ENCODE results near the gene PSMD6.

Gene PSMD6

DNA sequence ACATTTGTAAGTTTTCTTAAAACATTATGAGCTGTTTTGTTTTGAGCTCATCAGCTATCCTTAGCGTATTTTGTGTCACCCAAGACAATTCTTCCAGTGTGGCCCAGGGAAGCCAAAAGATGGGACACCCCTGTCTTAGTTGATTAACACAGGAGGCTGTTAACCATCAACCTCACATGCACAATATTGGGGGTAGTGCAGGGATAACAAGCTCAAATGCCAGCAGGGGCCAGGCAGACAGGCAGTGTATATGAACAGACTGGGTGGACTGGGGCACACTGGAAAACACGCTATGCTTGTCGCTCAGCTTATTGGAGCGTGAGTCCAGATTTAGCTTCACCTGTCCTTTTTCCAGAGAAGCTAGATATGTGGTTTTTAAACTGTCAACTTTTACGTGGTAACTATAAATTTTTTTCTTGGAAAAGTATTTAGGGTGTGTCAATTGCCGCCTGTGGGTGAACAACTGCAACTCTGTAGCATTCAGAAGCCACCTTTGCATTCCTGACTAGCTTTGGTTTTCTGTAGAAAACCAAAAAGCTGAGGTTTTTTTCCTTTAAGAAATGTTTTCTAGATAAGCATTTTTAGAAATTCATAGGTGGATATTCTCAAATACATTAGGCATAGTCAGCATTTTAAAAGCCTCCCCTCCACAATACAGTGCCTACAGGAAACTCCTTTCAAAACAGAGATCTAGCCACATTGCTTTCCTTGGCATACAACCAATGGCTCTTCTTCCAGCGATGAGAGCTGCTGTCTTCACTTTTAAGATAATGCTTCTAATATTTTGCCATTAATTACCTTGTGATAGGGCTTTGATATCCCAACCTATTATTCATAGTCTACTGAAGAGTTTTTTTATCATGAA, 14.6 kb downstream of the PSMD6 start:
- DNase-seq (ENCODE audit: low spot score), result no peak

DNA sequence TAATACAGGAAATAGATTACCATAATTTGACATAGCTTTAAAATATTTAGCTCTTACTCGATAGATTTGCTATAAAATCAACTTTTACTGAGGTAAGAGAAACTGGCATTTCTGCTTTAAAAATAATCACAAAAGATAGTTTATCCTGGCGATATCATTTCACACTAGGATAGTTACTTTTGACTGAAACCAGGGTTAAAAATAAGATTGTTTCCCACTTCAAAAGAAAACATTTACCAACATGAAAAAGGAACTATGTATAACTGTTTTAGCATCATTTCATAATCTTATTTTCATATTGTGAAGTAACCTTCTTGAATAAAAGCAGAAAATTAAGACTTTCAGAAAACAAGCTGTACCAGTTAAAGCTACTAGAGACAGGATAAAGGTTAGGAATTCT, 15.3 kb downstream of the PSMD6 start:
- DNase-seq (ENCODE audit: low spot score), result no peak

DNA sequence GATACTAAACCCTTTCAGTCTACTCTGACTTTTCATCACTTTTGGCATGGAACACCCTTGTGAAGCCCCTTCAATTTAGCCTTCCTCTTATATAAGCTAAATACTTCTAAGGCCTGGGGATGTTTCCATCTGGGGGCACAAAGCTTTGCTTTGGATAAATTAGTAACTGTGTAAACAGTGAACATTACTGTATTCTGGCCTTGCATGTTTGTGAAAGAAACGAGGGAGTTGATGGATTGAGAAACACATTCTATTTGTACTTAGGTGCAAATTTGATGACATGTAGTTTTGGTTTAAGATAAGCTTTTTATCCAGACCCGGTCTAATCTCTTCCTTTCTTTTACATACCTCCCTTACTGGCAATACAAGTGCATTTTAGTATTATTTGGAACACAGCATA, 19.7 kb downstream of the PSMD6 start:
- DNase-seq (ENCODE audit: low spot score), result no peak

DNA sequence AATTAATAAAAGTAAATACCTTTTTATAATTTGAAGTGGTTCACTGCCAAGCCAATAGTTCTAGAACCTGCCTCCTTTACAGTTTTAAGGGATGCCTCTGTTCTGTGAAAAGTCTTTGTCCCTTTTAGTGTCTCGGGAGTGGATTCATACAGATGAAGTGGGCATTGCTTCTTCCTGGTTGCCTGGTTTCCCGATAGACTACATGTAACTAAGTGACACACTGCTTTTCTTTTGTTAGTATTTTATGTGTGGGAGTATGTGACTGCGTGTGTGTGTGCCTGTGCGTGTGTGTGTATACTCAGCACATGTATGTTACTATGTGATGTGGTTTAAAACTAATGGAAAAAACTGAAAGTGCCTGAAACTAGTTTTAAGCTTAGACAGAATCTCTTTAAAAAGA, 21.1 kb downstream of the PSMD6 start:
- DNase-seq (ENCODE audit: low spot score), result no peak

- no peak for DNase-seq (ENCODE audit: low spot score)
Observed at GRCh38 chr3:64000453-64001055, 22.7 kb downstream of the PSMD6 start.

GRCh38 chr3:63998852-63999754, 24.2 kb downstream of the PSMD6 start:
- DNase-seq (ENCODE audit: low spot score), result no peak

DNA sequence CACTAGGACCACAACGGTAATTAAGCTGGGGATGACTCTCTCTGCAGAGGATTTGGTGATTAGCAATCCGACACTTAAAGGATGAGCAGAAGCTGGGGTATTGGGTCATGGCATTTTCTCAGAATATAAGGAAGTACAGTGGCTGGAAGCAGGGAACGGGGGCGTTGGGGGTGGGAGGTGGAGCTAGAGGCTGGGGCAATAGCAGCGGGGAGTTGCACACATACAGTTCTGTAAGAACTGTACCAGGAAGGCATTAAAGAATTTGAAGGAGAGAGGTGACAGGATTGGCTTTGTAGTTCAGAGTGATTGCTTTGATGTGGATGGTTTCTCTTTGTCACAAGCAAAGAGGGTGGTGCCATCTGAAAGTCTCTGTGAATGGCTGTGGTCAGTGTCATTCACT, 28.2 kb downstream of the PSMD6 start:
- DNase-seq (ENCODE audit: low spot score), result no peak

DNA sequence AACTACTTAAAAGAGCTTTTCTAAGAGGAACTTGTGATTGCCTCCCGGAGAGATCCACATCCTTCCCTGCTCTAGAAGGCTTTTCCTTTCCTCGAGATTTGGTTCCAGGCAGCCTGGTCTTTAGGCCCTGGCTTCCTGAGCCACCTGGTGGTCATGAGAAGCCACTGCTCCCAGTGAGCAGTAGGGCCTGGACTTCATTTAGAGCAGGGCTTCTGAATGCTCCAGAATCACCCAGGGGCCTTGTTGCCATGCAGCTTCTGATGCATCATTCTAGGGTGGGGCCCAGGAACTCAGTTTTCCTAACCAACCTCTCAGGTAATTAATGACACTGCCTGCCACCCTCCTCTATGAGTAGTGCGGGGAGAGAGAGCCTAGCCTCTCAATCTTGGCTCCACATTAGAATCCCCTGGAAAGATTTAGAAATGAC, 29.6 kb downstream of the PSMD6 start:
- DNase-seq (ENCODE audit: low spot score), result peak; percentile 82

- DNase-seq (ENCODE audit: low spot score), result no peak
Observed at GRCh38 chr3:63992516-63993209, 30.6 kb downstream of the PSMD6 start.

DNA sequence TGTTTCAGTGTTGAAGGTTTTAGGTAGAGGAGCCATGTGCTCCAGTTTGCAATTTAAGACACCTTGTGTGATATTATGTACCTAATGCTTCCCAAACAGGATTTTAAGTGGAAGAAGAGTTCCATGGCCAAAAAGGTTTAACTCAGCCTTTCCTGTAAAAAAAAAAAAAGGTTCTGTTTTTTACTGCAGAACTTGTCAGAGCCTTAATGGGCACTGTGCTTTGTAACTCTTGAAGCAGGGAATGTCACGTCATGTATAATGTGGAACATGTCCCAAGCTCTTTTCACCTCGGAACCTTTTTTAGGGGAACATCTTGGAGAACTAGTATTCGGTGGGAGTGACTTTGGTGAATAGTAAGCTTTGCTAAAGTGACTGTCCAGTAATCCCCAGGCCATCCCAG, 31.6 kb downstream of the PSMD6 start:
- DNase-seq (ENCODE audit: low spot score), result no peak

DNA sequence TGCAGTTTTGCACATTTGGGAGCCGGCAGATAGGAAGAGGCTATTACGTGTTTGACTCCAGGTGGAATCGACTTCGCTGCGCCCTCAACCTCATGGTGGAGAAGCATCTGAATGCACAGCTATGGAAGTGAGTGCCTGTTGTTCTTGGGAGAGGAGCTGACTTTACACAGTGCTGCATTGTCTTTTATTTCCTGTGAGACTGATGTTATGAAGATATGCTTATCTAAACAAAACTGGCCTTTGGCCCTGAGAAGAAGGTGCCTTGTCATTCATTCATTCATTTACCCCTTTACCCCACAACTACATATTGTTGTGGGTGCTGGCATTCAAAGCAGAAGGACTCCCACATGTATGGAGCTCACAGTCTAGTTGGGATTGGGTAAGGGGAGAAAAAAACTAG, 32.6 kb downstream of the PSMD6 start:
- DNase-seq (ENCODE audit: low spot score), result no peak

DNA sequence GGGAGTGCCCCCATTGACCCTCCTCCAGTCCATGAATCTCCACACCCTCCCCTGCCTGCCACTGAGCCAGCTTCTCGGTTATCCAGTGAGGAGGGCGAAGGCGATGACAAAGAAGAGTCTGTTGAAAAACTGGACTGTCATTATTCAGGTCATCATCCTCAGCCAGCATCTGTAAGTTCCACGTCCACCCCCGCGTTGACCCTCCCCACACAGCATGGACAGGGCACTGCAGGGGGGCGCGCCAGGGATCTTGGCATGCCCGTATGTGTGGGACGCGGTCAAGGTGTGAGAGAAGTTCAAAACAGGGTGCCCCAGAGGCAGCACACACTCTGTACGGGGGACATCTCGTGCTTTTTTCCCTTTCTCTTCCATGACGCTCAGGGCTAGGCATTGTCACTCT, 33.1 kb downstream of the PSMD6 start:
- no peak for DNase-seq (ENCODE audit: low spot score)

DNA sequence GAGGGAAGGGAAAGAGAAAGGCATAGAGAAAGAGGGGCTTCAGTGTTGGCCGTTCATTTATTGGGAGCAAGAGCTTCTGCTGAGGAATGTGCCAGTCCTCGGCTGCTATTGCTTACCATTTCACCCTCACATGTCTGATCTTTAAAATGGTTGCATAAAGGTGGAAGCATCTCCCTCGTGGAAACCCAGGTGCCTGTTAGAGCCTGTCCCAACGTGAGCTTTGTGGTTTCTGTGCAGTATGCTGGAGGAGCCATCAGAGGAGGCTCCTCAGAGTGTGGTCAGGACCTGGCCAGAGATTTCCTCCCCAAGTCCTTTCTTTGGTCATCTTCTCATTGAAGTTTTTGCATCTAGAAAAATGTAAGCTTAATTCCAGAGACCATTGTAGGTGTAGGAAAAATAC, 34.4 kb downstream of the PSMD6 start:
- no peak for DNase-seq (ENCODE audit: low spot score)

DNA sequence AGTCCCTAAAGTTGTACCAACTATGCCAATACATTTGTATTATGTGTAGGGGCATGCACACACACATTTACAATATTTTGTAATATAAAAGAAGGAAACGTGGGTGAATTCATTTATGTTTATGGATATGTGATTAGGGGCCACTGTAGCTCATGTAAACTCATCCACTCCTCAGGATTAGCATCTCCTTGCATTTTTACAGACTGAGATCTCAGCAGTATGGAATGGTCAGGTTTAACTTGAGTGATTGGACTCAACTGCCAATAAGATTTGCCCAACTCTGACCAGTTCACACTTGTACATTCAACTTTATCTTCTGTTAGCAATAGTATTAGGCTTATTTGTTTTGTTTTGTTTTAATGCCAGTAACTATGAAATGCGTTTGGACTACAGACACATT, 36.5 kb downstream of the PSMD6 start:
- DNase-seq (ENCODE audit: low spot score), result no peak

DNA sequence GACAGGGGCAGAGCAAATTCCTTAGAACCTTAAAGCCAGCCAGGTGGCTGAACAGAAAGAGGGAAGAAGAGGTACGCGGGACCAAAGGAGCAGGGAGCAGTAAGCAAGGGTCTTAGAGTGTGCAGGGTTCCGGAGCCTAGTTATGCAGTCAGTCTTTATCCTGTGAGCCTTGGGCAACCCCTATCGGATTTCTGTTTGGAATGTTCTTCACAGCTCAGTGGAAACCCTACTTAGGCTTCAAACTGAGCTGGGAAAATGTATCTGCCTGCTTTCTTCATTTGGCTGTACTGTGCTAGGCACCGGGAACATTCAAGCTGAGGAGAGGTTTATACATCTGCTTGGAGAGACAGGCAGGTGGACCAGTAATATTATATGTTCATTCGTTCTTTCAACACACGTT, 37.1 kb downstream of the PSMD6 start:
- DNase-seq (ENCODE audit: low spot score), result no peak

DNA sequence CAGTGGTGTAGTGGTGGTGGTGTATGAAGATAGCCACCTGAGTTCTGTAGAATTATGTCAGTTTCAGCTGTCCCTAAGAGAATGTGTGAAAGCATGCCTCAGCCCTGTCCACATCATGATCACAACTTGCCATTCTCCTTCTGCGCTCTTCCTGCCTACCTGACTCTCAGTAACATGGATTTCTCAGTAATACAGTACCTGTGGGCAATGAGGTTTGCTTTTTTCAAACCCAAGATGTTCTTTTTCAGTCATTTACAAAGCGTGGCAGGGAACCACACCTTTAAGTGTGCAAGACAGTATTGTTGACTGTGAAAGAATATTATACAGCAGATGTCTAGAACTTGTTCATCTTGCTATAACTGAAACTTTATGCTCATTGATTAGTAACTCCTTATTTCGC, 38.9 kb downstream of the PSMD6 start:
- no peak for DNase-seq (ENCODE audit: low spot score)

- DNase-seq (ENCODE audit: low spot score), result no peak
Observed at GRCh38 chr3:63981980-63982379, 41.3 kb downstream of the PSMD6 start.

- no peak for DNase-seq (ENCODE audit: low spot score)
Observed at GRCh38 chr3:63980830-63981498, 42.3 kb downstream of the PSMD6 start.

DNA sequence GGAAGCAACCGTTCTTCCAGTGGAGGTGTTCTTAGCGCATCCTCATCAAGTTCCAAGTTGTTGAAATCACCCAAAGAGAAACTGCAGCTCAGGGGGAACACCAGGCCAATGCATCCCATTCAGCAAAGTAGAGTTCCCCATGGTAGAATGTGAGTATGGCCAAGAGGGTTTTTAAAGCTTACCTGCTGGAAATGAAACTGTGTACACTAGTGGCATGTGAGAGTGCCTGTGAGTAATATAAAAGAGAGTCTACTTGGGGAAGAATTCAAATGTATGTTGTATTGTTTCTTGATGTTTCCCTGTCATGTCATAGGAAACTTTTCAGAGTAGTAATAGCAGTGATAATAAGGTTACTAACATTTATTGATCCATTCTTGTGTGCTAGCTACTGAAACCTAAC, 43.3 kb downstream of the PSMD6 start:
- no peak for DNase-seq (ENCODE audit: low spot score)

GRCh38 chr3:63979093-63979885, 44.0 kb downstream of the PSMD6 start:
- no peak for DNase-seq (ENCODE audit: low spot score)

DNA sequence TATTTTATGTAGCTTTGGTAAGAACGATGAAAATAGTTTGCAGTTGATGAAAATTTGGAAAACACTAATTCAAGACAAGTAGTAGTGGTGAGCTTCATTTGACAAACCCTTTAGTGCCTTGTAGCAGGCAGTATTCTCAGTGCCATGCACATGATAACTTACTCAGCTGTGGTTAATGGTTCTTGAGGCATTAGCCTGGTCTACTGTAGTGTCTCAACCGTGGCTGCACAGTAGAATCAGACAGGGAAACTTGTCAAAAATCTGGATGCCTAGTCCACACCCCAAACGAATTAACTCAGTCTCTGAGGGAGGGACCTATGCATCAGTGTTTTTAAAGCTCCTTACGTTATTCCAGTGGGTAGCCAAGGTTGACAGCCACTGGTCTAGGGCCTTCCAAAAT, 45.4 kb downstream of the PSMD6 start:
- DNase-seq (ENCODE audit: low spot score), result no peak
